Non-pigmented ciliary epithelial cell (primary cell): ENCODE measurements around the gene NR1H3.
"Not testable (repeated sequence)": the region's sequence is repeated elsewhere in the genome, so short reads cannot be mapped to it uniquely, and the experiment has no call there.

Source experiments
- DNase-seq: peaks from one replicate; pipeline ENCODE4 v3.0.0-alpha.2; 2010; ENCODE audit warnings: low read depth

Gene NR1H3

GRCh38 chr11:47306484-47306844 is 48.7 kb downstream of the NR1H3 start:
- no peak for DNase-seq

- no peak for DNase-seq
Measured at GRCh38 chr11:47308050-47308823, 50.4 kb downstream of the NR1H3 start.

GRCh38 chr11:47314992-47315391 is 57.2 kb downstream of the NR1H3 start:
- no peak for DNase-seq

GRCh38 chr11:47316501-47316900 is 58.7 kb downstream of the NR1H3 start:
- not testable (repeated sequence) for DNase-seq

GRCh38 chr11:47317064-47317828 is 59.5 kb downstream of the NR1H3 start:
- no peak for DNase-seq

- DNase-seq: no peak
Measured at GRCh38 chr11:47318166-47318565, 60.4 kb downstream of the NR1H3 start.
